LHCN-M2 (cell line): ENCODE data around the gene PLLP. TPM values are rescaled to one million over a fixed set of nuclear protein-coding genes. Genes with fewer than 3 reads are reported as not detected.
A peak's percentile ranks its signal among the peaks of the same experiment; 100 is the strongest.
"Not testable (repeated sequence)": the region's sequence is repeated elsewhere in the genome, so short reads cannot be mapped to it uniquely, and the experiment has no call there.

Experiments
- DNase-seq: peaks from one replicate; pipeline ENCODE4 v3.0.0-alpha.2; 2012; ENCODE audit warnings: low read depth
- total RNA-seq: library from RNA; depleted of rRNA; stranded (reverse); fragments of >200 nt; gene quantifications from 2 replicates; pipeline ENCODE4 v1.2.3, GENCODE V29; 2014

The PLLP gene
- total RNA-seq, 1 experiment from 2014 or later, result not detected

DNA sequence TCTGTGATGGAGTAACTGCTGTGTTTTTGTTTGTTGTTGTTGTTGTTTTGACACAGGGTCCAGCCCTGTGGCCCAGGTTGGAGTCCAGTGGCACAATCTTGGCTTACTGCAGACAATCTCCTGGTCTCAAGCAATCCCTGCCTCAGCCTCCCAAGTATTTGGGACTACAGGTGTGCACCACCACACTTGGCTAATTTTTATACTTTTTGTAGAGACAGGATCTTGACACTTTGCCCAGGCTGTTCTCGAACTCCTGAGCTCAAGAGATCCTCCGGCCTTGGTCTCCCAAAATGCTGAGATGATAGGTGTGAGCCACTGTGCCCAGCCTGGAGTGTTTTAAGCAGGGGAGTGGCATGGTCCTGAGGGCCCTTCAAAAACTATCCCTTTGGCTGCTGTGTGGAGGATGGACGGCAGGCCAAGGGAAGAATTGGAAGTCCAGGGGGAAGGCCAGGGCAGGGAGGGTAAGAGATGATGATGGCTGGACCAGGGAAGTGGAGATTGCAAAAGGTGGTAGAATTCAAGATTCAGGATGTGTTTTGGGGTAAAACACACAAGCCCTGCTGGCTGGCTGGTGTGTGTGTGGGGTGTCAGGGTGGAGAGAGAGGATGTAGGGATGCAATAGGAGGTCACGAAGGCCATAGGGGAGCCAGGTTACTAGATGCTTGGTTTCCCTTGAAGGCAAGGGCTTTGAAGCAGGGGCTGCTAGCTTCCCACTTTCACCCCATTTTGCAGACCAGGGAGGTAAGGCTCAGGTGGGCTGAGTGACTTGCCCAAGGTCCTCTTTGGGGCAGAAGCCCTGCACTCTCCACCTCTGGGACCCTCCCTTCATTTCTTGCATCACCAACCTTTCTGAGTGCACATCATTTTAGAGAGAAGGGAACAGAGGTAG, 18.8 kb upstream of the PLLP start:
- DNase-seq, result no peak

DNA sequence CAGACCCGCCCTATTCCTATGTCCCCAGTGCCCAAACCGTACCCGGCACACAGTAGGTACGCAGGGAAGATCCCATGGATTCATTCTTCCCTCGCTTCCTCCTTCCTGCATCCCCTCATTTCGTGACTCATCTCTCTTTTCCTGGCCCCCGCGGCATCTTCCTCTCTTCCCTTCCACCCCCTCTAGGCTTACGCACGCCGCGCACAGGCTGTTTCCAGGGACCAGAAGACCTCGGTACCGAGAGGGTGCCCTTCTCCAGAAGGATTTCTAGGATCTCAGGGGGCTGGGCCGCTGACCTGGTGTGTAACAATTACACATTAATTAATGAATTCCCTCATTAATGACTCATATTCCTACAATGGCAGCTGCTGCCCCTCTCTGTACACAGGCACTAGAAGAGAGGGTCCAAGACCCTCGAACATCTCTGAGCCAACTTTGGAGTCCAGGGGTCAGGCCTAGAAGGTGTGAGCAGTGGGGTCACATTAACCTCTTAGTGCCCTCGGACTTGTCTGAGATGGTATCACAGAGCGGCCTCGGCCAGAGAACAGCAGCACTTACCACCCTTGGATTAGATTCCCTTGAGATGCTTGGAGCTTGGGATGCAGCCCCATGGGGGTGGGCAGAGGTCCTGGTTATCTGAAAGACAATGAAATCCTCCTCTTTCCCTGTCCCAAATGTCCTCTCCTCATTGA, 16.8 kb upstream of the PLLP start:
- no peak for DNase-seq

DNA sequence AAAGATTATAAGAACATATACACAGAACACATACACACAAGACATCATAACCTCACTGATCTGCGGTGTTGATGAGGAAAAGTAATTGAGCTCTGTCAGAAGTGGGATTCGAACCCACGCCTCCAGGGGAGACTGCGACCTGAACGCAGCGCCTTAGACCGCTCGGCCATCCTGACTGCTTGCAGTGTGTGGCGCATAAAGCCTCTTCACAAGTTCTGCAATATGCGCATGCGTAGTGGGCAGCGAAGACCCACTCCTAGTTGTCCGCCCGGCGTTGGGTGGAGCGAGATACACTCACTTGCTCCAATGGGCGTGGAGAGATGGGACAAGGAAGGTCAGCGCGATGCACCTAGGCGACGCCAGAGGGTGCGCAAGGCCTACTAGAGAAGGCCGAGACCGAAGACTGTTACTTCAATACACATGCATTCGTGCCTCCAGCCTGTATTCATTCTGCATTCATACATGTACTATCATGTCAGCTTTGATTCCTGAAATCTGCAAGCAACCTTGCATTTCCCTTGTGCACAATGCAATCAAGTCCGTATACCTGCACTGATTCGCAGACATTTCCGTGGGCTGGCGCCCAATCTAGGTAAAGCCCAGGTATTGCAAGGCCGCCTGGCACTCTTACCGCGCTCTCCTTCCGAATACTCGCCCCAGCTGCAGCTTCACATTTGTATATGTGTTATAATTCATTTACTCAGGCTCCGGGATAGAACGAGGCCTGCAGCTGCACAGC, 16.1 kb upstream of the PLLP start:
- peak; percentile 97 for DNase-seq

DNA sequence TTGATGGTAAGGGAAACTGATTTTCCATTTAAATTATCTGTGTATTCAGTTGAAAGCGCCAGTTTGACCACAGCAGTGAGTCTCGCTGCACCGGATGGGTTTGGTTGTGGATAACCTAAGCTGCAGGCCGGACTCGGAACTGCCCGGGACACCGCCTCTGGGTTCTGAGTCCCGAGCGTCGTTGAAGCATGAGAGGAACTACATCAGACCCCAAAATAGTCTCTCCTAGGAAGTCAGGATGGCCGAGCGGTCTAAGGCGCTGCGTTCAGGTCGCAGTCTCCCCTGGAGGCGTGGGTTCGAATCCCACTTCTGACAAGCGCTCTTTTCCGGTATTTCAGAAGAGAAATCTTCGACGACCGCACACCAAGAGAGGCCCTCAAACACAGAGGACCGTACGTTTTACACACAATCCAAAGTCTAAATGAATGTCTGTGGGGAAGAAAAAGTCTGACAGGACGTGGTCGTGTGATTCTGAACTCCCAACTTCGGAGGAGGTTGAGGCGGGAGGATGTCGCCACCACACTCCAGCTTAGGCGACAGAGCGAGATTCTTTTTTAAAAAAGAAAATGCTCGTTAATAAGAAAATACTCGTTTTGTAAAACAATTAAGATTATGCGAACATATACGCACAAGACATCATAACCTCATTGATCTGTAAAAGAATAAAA, 15.4 kb upstream of the PLLP start:
- peak; percentile 96 for DNase-seq

DNA sequence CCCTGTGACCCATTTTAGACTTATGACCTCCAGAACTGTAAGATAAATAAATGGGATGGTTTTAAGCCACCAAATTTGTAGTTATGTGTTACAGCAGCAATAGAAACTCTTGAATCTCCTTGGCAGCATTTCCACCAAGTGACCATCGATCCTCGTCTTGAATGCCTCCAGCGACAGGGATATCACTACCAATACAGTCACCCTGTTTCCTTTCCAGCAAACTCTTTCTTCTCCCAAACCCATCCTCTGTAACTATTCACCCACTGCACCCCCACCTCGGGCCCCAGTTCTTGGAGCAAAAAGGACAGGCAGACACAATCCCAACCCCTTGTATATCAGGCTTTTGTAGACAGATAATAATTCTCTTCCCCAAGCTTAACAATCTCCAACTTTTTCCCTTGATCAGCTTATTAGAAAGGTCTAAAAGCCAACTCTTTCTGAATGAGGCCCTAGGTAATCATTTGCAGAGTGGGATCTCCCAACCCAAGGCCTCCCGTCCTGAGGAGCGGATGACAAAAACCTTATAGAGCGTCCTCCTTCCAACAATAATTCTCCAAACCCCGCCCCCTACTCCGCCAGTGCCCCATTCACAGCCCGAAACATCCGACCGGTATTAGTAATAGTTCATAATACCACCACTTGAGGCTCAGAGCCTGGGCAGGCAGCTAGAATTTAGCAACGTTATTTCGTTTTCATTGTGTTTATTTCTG, 14.7 kb upstream of the PLLP start:
- no peak for DNase-seq

DNA sequence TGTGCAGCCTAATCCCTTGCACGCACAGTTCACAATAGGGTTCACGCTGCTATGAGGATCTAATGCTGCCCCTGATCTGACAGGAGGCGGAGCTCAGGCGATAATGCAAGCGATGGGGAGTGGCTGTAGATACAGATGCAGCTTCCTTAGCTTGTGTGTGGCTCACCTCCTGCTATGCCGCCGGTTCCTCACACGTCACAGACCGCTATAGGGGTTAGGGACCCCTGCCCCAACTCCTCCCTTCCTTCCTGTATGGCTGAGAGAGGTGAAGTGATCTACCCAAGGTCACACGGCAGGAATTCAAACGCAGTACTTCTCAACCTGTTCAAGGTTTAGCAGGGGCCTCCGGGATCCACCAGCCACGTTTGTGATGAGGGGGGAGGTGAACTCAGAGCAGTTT, 13.4 kb upstream of the PLLP start:
- DNase-seq, result no peak

DNA sequence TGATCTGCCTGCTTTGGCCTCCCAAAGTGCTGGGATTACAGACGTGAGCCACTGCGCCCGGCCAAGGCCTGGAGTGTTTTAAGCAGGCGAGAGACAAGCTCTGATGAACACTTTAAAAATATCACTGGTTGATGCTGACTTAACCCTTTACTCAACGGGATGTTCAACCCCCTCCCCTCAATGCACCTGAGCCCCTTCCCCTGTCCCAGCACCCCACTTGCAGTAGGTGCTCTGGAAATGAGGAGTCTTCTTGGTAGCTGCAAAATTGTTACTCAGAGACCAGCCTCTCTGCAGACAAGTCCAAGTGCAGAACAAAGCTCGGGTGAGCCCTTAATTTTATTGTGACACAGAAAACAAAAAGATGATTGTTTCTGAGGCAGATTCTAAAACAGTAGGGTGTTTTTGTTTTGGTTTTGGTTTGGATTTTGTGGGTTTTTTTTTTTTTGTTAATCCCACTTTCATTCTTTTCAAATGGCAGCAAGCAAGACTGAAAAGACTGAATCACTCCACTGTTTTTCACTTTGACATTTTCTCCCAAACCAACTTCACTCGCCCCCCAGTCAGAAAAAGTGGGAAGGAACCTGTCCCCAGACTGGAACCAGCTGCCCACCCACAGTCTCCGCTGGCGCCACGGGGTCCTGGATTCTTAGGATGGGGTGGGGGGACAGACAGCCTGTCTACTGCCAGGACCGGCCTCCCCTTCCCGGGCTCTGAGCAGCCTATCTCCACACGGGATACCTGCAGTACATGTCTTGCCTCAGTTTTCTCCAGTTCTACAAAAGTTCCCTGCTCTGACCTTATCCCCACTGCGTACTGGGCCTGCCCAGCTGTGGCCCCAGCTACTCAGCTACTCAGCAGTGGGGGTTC, 5.2 kb upstream of the PLLP start:
- peak; percentile 19 for DNase-seq

DNA sequence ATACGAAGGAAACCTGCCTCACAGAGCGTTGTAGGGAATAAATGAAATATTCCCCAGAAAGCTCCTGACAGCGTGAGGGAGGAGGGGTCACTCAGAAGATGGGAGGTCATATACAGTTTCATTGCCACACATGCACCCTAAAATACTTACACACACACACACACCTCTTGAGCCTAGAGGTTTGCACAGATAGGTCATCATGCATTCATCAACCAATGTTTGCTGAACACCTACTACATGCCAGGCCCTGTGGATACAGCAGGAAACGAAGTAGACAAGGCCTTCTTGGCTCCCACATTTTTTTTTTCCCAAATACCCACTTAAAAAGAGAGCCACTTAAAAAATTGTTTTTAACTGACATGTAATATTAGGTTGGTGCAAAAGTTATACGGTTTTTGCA, 907 bp upstream of the PLLP start:
- no peak for DNase-seq

DNA sequence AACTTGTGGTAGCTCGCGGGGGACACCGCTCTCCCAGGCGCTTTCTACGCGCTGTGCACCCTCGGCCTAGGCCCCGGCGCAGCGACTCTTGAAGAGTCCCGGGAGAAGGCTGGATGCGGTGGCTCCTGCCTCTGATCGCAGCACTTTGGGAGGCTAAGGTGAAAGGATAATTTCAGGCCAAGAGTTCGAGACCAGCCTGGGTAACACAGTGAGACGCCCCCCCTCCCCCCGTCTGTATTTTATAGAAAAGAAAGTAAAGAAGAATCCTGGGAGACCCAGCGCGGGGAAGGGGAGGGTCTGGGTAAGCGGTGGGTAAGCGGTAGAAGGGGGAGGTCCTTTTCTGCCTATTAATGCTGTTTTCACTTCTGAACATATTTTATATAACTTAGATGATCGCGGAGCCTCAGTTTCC, 486 bp upstream of the PLLP start:
- DNase-seq, result no peak

DNA sequence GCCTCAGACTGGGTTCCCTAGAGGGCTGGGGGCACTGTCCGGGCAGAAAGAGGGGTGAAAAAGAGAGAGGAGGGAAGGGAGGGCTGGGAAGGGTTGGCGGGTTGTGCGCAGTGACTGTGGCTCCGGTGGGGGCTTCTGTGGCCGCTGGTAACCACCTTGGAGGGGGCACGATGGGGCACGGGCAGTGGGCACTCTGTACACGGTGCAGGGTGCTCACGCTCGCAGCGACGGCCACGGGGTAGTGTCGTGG, 588 bp downstream of the PLLP start:
- DNase-seq, result no peak

DNA sequence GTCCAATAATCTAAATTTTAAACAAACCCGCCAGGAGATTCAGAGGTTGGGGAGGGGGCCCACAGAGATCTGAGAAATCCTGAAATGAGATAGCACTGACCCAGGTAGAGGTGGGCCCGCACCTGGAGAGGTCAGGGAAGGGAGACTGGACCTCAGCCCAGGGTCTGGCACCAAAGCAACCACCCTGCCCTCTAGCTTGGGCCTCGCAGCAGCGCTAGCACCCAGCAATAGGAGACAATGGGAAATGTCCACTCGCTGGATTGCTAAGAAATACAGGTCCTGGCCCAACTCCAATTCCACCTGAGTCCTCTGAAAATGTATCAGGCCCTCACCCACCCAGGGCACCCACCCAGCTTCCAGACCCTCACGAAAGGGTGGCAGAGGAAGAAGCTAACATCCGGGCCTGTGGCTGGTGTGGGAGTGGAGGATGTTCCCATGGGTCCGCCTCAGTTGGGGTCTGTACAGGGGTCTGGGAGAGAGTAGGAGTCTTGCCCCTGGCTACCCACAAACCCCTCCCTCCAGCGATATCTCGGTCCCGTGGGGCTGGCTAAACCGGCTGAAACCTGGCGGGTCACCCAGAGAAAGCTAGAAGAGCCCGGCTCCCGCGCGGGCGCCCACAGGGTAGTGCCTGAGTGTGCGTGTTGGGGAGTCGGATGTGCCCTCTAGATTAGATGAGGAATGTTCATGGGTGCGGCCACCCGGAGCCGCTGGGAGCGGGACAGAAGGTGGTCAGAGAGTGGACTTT, 1.1 kb downstream of the PLLP start:
- no peak for DNase-seq

DNA sequence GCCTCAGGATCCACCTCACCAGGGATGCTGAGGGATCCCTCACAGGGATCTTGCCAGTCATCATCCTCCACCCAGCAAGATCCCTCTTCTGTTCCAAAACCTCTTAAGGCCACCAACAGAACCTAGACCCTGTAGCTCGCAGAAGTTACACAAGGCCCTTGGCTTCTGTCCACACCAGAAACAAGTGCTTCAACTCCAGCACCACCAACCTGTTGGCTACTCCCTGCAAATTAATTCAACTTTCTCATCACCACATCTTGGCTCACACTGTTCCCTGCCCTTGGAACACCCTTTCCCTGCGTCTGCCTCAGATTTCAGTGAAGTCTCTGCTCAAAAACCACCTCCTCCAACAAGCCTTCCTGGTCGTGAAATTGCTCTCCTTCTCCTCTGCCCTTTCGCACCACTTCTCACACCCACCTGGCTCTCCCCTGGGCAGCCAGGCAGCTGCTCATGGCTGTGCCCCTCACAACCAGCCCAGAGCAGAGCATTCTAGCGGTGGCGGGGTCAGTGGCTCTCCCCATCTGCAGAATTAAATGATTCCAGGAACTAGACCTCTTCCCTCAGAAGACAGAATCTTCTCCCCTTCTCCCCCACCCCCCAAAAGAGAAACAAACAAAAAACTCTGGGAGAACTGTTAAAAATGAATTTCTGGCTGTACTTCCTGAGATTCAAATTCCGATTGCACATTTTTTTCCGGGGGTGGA, 1.8 kb downstream of the PLLP start:
- DNase-seq, result no peak

DNA sequence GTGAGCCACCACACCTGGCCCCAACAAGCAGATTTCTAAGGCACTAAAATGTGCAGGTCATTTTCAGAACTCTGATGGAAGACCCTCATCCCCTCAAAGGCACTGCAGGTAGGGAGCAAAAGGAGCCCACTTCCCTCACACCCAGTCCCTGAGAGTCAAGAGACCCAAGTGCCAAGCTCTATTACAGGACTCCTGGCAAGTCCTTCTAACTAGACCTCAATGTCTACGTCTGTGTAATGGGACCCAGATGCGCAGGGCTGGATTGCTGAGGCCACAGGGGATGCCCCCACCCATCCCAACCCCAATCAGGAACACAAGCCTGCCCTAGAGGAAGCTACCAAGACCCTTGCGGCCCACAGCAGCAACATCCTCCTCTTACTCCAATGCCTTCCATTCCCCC, 2.7 kb downstream of the PLLP start:
- DNase-seq, result no peak

DNA sequence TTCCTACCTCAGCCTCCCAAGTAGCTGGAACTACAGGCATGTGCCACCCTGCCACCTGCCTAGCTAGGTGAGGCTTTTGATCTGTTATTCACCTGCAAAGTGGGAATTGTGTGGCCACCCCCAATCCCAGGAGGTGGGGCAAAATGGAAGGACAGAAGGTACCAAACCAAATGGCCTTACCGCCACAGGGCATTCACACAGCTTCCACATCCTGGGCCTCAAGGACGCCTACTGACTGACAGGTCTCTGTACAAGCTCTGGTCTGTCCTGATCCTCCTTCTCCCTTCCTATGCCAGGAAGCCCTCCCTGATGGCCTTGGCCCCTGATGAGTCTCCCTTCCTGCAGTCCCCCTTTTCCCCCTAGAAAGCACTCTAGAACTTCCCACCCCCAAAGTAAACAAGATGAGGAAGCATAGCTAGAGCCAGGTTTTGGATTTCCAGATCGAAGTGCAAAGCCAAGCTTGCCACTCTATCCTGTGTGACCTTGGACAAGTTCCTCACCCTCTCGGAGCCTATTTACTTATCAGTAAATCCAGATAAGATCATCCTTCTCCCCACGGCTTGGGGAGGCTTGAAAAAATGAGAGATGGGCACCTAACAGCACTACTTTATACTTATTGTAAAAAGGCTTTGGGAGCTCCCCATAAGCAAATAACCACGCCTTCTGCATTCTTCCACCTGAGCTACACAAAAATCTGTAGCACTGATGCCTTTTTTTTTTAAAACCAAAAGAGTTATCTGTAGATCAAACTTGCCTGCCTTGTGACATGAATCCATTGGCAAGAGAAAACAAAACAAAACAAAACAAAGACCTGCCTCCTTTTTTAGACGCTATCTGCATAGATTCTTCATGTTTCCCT, 4.5 kb downstream of the PLLP start:
- no peak for DNase-seq

DNA sequence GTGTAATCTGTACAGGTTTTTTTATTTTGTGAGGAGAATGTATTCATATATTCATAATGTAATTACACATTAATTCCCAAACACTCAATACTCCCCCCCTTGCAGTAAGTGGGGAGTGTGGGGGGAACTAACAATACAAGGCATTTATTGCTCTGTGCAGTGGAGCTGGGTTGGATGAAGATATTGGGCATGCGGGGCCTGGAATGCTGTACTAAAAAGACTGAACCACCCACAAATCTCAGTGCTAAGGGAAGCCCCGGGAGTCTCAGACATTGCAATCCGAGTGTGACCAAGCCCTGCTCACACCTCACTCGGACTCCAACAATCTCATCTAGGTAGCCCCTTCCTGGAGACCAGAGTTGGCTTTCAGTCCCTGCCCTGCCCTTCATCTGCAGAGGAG, 6.0 kb downstream of the PLLP start:
- no peak for DNase-seq

DNA sequence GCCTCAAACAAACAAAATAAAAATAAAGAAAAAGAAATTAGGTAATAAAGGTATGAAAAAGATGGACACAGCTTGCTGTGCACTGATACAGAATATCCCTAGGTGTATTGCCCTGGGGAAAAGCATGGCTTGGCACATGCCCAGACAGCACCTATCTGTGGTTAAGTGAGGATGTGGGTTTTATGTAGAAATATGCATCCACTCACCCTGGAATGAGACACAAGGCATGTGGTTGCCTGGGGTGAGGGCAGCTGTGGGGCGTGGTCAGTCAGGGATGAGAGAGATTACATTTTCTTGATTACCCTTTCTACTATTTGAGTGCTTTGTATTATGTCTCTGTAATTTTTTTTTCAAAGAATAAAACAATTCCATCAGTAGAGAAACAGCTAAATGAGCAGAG, 6.9 kb downstream of the PLLP start:
- DNase-seq, result peak; percentile 87

DNA sequence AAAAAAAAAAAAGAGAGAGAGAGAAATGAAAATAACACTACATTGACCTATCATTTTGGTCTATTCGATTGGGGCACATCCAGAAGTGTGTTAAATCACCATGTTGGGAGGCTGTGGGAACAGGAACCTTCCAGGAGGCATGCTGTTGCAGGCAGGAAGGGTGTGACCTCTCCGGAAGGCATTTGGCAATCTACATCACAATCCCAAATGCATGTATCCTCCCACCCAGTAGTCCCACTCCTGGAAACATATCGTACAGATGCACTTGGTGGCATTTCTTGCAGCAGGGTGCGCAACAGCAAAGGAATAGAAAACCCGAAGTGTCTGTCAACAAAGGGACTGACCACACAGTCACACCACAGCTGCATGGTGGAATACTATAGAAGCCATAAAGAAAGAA, 7.9 kb downstream of the PLLP start:
- no peak for DNase-seq

DNA sequence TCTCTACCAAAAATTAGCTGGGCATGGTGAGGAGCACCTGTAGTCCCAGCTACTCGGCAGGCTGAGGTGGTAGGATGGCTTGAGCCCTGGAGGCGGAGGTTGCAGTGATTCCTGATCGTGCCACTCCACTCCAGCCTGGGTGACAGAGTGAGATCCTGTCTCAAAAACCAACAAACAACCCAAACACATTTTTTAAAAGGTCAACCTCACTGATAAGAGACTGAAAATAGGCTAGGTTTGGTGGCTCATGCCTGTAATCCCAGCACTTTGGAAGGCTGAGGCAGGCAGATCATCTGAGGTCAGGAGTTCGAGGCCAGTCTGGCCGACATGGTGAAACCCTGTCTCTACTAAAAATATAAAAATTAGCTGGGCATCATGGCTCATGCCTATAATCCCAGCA, 8.5 kb downstream of the PLLP start:
- DNase-seq, result not testable (repeated sequence)
